T-helper 2 cell (primary cell): Measurements from ENCODE around the gene TCP10L.
"Not testable (repeated sequence)": the region's sequence is repeated elsewhere in the genome, so short reads cannot be mapped to it uniquely, and the experiment has no call there.

Source experiments
- DNase-seq, 5 experiments: peaks; one replicate each; pipeline versions ENCODE4 v3.0.0 to v3.0.0-alpha.2; 2012 to 2022

Gene TCP10L

GRCh38 chr21:32585970-32586369, 647 bp upstream of the TCP10L start:
- no peak for DNase-seq

GRCh38 chr21:32584472-32584871, 851 bp downstream of the TCP10L start:
- no peak for DNase-seq

DNA sequence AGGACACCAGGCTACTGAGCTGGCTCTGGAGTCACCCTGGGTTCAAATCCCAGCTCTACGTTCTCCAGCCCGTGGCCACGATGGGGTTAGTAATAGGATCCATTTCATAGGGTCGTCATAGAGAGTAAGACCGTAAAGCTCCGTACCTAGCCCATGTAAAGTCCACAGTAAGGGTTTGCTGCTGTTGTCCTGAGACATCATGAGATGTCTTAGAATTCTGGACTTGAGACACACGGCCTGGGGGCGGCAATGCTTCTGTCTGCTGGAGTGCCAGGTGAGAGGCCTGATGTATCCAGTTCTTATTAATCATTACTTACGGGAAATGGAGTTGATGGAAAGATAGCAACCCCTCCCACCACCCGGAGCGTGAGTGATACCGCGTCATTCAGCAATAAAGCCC, 3.6 kb downstream of the TCP10L start:
- DNase-seq, result no peak

DNA sequence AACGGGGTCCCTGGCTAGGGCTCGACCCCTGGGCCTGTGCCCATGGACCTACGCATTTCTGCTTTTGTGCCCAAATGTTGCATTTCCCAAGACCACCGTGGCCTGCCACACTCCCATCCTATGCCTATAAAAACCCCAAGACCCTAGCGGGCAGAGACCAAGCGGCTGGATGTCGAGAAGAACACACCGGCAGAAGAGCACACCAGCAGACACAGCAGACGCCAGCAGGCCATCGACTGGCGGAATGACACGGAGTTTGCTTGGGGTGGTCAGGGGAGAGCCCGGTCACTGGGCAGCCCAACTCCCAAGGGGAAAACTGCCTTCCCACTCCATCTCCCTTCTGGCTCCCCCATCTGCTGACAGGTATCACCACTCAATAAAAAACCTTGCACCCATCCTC, 4.4 kb downstream of the TCP10L start:
- DNase-seq, result no peak

DNA sequence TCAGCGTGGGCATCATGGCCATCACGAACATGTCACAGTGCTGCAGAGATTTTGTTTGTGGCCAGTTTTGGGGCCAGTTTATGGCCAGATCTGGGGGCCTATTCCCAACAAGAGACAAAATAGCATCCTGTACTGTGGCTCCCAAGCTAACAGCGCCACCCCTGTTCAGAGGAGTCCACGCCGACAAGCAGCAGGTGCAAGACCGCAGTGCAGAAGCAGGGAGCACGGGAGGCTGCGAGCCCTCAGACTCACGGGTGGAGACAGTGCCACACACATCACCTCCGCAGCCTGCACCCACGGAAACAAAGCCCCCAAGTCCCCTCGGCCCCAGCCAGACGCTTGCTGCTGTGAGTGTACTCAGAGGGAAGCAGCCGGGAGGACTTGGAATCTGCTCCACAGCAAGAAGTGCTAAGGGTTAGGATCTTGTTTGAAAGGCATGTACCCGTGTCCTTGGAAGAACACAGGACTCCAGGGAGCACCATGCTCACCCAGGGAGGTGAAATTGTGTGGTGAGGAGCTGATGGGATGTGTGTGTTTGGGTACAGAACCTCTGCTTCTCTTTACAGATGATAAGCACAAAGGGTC, 7.1 kb downstream of the TCP10L start:
- DNase-seq, result peak in 2 of 5 experiments; percentile 24 to 27

DNA sequence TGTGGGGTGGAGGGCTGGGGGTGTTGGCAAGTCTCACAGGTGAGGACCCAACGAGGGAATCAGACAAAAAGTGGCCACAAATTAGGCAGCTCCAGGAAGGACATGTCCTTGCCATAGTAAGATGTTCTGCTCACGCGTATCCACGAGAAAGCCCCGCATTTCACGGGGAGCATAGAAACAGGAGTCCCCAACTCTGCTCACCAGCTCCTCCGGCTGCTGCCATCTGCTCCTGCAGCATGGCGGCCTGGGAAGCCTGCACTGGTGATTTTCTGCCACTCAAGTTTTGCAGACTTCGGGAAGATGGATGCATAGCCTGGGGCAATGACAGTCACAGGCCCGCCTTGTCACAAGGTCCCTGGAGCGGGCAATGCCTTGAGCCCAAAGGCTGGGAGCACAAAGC, 9.3 kb downstream of the TCP10L start:
- DNase-seq, result no peak

GRCh38 chr21:32574946-32575925, 10.1 kb downstream of the TCP10L start:
- no peak for DNase-seq

DNA sequence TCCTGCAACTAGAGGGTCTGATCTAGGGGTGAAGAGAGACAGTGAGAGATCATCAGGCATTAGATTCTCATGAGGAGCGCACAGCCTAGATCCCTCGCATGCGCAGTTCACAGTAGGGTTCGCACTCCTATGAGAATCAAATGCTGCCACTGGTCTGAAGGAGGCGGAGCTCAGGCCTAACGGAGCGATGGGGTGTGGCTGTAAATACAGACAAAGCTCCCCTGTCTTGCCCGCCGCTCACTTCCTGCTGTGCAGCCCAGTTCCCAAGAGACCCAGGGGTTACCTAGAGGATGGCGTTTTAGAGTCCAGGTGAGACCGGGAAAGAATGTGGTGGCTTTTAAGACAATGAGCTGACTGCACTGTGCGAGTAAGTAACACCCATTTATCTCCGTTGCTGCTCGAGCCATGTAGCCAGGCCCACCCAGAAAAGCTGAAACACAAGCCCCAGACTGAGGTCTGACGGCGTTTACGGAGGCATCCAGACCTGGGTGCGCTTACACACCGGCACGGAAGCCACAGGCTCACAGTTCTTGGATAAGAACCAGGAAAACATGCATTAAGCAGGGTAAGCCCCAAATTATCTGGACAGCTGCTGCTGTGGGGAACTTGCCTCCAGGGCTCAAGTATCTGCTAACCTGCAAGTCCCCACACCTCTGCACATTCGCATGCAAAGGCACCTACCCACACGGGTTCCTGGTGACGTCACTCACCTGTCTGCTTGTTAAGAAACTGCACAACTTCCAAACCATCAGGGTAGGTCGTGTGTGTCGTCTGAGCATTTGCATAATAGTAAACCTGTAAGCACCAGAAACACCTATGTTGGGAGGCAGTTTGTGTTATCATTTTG, 12.5 kb downstream of the TCP10L start:
- DNase-seq, result no peak

DNA sequence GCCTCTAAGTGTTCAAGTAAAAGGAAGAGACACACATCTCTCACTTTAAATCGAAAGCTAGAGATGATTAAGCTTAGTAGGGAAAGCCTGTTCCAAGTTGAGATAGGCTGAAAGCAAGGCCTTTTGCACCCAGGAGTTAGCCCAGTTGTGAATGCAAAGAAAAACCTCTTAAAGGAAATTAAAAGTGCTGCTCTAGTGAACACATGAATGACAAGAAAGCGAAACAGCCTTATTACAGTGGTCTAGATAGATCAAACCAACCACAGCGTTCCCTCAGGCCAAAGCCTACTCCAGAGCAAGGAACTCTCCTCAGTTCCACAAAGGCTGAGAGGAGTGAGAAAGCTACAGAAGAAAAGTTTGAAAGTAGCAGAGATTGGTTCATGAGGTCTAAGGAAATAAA, 14.9 kb downstream of the TCP10L start:
- DNase-seq, result peak in 1 of 5 experiments; percentile 20

GRCh38 chr21:32569261-32570230, 15.8 kb downstream of the TCP10L start:
- peak; percentile 43 to 88 (median 71) for DNase-seq

GRCh38 chr21:32567626-32568025, 17.7 kb downstream of the TCP10L start:
- no peak for DNase-seq

DNA sequence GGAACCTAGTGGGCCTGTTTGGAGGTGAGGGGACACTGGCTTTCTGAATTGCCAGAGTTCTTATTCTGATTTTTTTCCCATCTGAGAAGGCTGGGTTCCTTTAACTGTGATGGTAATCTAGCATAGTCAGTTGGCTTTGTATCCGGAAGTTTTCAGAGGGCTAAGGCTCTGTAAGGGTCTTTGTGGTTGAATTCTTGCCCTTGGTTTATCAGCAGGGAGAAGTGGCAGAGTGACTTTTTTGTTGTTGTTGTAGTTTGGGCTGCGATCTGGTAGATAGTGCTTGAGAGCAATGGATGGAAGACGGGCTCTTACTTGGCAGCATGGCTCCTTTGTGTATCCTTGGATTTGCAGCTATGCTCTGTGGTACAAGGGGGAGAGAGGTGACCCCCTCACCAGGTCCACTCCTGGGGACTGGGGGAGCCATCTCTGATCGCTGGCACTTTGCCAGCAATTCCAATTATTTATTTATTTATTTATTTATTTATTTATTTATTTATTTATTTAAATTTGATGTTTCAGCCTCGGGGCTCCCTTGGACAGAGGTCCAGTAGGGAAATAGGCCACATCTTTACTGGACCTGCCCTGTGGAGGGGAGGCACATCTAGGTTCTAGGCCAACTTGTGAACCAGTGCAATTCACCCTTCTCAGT, 18.5 kb downstream of the TCP10L start:
- DNase-seq, result no peak

DNA sequence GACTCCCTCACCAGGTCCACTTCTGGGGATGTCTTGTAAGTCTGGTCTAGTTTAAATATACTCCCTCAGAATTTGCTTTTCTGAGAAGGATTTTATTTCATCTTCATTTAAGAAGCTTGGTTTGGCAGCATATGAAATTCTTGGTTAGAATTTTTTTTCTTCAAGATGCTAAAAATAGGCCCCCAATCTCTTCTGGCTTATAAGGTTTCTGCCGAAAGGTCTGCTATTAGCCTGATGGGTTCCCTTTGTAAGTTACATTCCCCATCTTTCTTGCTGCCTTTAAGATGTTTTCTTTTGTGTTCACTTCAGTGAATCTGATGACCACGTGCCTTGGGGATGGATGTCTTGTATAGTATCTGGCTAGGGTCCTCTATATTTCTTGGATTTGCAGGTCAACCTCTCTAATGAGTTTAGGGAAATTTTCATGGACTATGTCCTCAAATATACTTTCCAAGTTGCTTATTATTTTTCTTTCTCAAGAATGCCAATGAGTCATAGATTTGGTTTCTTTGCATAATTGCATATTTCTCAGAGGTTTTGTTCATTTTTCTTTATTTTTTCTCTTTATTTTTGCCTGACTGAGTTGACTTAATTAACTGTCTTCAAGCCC, 19.4 kb downstream of the TCP10L start:
- DNase-seq, result no peak

- DNase-seq, result no peak
Measured at GRCh38 chr21:32562915-32563314, 22.4 kb downstream of the TCP10L start.

- DNase-seq, result peak in 1 of 5 experiments; percentile 9
Measured at GRCh38 chr21:32562426-32562825, 22.9 kb downstream of the TCP10L start.

DNA sequence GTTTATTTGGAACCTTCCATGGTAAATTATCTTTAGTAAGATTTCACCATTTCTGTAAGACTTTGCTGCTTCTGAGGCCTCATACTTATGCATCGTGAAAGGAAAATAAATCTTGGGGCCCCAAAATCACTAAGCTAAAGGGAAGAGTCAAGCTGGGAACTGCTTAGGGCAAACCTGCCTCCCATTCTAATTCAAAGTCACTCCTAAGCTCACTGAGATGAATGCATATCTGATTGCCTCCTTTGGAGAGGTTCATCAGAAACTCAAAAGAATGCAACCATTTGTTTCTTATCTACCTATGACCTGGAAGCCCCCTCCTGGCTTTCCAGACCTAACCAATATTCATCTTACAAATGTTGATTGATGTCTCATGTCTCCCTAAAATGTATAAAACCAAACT, 23.8 kb downstream of the TCP10L start:
- not testable (repeated sequence) for DNase-seq

DNA sequence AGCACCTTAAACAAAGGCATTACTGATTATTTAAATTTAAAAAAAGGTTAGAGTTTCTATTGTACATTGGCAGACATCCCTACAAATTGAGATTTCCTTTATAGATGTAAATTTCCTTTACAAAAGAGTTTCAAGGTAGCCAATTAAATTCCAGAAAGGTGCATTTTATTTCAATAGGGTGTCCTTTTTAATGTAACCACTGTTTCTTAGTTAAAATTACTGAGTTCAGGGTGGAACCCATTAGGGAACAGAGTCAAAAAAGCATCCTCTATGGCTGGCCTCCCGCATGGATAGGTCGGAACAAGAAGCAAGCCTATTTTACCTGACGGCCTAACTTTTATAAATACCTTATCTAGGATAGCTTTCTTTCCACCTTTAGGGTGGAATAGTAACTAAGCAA, 24.4 kb downstream of the TCP10L start:
- DNase-seq, result no peak

DNA sequence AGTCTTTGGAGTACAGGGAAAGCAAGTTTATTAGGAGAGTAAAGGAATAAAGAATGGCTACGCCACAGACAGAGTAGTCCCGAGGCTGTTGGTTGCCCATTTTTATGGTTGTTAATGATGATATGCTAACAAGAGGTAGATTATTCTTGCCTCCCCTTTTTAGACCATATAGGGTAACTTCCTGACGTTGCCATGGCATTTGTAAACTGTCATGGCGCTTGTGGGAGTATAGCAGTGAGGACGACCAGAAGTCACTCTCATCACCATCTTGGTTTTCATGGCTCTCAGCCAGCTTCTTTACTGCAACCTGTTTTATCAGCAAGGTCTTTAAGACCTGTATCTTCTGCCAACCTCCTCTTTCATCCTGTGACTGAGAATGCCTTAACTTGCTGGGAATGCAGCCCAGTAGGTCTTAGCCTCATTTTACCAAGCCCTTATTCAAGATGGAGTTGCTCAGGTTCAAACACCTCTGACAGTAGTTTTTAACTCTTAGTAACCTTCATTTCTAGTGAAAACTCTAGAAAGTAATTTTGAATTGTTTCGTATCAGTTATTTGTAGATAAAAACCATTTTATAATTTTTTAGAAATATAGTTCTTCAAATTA, 26.2 kb downstream of the TCP10L start:
- DNase-seq, result no peak

GRCh38 chr21:32558106-32558505, 27.2 kb downstream of the TCP10L start:
- no peak for DNase-seq

- no peak for DNase-seq
Measured at GRCh38 chr21:32554832-32555638, 30.3 kb downstream of the TCP10L start.
